AML-193 (cell line): ENCODE results near the gene TBC1D9B.
"Not testable (repeated sequence)": the region's sequence is repeated elsewhere in the genome, so short reads cannot be mapped to it uniquely, and the experiment has no call there.

Experiments used
- DNase-seq, 2 experiments: peaks; one replicate each; lab custom pipeline; 2025; lab: John Stamatoyannopoulos, UW

Gene TBC1D9B

DNA sequence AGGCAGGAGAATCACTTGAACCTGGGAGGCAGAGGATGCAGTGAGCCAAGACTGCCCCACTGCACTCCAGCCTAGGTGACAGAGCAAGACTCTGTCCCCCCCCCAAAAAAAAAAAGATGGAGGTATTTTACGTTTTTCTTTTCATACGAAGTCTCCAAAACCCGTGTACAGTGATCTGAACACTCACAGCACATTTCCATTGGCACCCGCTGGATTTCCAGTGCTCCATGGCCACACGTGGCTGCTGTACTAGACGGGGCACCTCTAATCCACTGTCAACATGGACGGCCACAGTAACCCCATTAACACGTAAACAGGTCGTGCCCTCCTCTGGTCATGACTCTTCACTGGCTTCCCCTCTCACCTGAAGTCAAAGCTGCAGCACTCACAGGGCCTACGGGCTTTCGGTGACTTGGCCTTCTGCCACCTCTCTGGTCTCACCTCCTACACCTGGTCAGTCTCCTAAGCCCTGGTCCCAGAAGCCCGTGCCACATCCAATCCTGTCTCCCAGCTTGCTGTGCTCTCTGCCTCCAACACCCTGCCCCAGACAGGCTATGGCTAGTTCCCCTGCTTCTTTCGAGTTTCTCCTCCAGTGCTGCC is 22.1 kb downstream of the TBC1D9B start:
- DNase-seq: no peak

DNA sequence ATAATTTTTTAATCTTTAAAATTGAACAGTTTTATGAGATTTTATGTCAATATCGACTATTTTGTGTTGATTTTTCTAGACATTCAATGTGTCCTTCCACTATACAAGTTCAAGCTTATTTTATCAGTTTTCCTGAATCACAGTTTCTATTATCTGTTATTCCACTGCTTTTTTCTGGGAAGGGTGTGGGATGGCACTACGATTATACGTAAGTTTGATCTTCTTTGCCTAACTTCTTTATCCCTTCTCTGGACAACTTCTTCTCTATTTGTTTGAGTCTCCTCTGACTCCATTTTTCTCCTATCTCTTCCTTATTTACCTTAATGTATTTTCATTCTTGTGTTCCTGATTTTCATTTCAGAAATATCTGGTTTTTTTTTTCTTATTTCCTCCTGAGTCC is 24.5 kb downstream of the TBC1D9B start:
- DNase-seq: no peak

DNA sequence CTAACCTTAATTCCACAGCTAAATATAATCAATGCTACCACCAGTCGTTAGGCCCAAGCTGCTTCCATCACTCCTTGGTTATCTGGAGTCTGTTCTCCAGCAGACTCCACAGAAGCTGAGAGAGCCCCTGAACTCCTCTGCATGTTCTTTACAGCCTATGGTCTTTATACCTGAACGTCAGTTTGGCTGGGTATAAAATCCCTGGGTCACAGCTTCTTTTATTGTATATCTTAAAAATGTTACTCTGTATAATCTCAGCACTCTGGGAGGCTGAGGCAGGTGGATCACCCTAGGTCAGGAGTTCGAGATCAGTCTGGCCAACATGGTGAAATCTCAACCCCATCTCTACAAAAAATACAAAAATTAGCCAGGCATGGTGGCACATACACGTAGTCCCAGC is 25.4 kb downstream of the TBC1D9B start:
- DNase-seq: no peak

DNA sequence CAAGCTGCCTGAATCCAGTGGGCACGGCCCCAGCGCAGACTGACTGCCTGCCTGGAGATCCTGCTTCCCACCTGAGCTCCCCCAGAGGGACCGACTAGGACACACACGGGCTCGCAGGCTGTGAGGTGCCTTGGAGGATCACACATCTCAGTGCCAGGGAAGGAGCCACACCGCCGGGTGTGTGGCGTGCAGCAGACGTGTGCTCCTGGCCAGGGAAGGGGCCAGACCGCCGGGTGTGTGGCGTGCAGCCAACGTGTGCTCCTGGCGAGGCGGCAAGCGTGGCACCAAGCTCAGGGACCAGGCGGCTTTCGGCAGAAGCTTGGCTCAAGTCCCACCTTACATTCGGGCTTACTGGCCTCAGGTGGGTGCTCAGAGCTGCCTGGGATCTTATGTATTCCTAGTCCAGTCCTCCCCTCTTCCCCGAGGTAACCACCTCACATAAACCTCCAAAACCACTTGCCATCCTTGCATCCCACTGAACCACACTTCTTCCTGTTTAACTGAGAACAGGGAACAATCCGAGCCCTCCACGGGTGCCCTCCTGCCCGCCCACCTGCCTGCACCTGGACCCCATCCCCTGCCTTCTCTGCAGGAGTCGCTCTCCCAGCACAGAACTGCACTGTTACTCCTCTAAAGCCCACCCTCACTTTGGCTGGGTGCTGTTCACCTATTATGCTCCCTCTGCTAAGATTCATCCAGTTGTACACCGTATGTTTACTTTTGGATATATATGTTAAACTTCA is 26.7 kb downstream of the TBC1D9B start:
- DNase-seq: no peak

DNA sequence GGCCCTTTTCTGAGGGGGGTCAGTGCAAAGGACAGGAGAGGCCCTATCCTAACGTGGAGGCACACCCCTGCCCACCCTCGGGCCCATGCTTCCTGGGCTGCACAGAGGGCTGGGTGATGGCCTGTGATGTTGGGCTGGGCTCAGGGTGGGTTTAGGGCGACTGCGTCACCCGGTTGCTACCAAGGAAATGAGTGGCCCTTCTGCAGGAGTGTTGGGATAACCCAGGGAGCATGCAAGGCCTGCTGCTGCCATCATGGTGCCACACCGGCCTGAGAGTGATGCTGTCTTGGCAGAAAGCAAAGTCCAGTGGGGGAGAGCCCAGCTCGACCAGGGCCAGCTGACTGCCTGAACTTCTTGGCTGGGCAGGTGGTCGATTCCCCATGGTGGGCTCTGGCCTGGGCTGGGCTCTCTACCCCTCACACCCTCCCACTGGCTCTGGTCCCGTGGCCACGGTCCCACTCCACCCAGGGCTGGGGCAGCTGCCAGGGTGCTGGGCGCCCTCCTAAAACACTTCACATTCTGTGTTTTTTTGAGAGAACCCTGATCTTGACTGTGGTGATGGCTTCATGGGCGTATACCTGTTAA is 27.5 kb downstream of the TBC1D9B start:
- no peak for DNase-seq

DNA sequence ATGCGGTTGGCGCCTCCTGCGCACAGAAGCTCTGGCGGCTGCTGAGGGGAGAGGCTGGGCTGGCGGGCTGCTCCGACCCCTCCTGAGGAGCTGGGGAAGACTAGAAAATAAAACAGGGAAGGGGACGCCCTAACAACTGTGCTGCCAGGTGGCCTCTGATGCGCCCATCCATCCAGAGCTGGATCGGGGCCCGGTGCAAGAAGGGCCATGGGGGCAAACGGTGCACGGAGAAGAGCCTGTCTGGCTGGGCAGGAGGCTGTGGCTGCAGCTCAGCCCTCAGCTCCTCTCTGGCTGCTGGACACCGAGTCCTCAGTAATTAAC is 28.0 kb downstream of the TBC1D9B start:
- DNase-seq: no peak

DNA sequence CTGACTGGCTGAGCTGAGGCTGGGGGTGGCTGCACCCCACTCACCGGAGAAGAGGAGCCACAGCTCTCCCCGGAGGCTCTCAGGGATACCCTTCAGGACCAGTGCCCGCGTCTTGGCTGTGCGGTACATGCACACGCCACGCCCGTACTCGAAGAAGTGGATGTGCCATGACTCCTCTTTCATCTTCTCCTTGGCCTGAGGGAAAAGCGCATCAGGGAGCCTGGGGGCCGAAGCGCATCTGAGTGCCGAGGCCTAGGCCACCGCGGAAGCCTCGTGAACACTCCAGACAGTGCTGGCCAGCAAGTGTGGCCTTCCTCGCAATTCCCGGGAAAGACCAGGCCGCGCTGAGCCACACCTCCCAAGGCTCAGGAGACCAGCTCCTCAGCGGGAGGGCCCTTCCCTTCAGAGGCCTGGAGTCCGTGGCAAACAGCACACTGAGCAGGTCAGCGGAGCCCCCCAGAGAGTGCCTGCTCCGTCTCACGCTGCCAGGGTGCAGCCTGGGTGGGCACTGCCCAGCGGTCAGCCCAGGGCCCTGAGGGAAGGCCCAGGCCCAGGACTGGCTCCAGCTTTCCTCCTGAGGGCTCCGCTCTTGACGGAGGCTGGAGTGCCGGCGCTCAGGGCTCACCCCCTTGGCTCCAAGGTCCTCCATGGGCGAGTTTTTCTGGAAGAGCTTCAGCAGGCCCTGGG is 28.6 kb downstream of the TBC1D9B start:
- DNase-seq: no peak

DNA sequence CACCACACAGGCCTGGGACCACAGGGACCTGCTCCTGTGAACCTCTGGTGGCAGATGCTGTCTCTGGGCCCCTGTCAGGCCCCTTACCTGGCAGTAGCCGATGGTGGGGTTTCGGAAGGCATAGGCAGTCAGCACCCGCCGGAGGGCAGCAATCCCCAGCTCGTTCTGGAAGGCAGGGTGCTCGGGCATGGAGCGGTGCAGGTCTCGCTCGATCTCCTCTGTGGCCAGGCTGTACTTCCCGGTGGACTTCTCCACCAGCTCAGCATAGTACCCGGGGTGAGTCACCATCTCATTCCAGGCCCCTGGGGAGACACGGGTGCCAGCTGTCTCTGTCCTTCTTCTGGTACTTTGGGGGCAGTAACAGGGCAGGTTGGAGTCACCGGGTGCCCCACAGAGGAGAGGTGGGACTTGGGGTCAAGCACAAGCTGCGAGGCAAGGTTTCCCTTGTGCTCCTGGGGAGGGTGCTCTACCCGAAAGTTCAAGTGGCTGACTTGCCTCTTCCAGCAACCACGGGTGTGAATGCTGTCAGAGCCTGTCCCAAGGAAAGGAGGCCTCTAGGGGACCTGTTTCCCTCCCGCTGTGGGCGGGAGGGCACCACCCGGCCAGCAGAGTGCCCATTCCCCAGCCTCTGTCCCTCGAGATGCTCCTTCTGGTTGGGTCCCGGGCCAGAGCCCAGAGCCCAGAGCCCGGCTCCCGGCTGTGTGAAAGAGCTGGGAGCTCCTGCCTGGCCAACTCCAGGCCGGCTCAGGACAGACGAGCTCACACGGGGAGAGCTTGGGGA is 29.3 kb downstream of the TBC1D9B start:
- DNase-seq: no peak

DNA sequence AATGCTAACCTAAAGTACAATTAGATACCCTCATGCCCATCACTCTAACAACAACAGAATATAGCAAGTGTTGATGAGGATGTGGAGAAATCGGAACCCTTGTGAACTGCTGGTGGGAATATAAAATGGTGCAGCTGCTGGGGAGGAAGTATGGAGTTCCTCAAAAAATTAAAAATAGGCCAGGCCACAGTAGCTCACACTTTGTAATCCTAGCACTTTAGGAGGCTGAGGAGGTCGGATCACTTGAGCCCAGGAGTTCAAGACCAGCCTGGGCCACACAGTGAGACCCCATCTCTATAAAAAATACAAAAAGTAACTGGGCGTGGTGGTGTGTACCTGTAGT is 31.1 kb downstream of the TBC1D9B start:
- no peak for DNase-seq

DNA sequence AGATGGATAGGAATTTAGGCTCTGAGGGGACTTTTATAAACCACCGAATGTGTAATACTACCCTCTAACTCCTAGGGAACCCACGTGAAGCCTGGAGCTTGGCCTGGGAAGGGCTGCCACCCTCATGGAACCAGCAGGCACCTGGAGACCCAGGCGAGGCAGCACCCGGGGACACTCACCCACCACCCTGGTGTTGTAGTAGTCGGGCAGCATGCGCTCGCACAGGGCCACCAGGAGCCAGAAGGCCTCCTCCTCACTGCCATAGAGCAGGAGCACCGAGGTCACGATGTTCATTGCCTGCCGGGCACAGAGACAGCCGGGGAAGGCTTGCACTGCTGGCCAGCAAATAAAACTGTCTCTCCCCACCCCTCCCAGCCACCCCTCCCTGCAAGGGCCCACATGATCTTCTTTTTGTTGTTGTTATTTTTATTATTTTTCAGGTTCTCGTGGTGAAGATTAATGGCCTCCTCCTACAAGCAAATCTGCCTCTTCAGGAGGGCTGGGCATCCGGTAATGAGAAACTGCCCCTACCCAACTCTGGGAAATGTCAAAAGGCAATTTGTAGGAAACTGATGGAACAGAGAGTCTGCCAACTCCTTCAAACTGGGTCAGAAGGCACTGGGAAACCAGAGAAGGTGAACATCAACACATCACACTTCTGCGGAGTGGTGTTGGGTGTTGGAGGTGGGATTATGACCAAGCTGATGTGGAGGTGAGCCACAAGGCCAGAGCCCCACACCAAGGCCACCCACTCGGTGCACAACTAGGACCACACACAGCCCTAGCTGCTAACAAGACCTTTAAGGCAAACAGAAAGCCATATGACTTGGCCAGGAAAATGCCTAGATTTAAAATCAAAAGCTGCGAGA is 31.7 kb downstream of the TBC1D9B start:
- DNase-seq: no peak

DNA sequence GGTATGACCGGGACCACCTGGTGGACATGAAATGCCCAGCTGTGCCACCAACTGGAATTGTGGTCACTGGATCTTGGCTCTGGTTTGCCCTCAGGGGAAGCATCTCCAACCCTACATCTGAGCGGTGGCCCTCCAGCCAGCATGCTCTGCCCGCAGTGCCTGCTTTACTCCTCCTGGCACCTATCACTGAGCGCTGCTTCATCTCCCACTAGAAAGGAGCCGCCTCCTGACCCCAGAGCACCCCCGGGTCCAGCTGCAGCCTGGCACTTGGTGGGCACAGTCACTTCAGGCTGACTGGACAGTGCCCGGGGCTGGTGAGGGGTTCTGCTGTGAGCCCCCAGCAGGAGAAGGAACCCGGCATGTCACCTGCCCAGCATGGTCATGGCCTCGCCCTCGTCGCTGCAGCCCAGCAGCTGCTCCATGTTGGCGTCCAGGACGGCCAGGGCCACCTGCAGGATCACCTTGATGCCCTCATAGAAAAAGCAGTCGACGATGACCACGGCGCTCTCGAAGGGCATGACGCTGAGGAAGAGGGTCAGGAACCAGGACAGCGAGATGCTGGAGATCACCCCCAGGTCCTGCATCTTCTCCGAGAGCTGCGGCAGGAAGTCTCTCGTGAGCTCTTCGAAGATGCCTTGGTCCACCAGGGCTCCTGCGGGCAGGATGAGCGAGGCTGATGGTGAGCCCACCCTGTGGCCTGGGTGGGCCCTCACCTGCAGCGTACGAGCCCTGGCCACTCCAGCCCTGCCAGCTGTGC is 33.0 kb downstream of the TBC1D9B start:
- no peak for DNase-seq

DNA sequence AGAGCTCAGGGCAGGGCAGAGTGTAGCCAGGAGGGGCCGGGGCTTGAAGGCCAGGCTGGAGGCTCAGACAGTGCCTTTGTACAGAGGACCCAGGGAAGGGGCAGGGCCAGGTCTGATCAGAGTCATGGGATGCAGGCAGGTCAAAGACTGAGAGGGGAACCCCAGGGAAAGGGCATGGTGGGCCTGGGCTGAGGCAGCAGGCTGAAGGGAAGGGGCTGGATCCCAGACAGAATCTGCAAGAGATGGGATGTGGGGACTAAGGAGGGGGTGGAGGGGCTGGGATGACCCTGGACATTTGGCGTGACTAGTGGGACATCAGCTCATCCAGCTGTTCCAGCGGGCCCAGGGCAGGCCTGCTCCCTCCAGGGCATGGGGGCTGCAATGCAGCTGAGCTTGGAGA is 33.6 kb downstream of the TBC1D9B start:
- DNase-seq: no peak

DNA sequence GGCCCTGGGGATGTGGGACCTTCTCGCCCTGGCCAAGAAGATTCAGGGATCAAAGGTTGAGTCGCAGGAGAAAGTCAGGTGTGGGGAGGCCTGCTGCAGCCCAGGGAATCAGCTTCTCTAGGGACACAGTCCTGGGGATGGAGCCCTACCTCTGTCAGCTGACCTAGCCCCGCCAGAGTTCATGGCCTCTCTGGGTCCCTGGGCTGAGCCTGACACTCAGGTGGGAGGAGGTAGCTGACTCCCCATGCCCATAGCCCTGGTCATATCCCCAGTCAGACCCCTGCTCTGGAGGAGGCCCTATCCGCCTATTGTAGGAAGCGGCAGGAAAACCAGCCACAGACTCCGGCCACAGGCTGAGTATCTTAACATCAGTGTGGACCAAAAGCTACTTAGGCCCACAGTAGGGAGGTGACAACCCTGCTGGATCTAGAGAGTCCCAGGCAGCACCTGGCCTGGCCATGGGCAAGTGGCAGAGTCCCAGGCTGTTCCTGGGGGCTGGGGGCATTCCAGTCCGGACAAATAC is 34.0 kb downstream of the TBC1D9B start:
- no peak for DNase-seq

DNA sequence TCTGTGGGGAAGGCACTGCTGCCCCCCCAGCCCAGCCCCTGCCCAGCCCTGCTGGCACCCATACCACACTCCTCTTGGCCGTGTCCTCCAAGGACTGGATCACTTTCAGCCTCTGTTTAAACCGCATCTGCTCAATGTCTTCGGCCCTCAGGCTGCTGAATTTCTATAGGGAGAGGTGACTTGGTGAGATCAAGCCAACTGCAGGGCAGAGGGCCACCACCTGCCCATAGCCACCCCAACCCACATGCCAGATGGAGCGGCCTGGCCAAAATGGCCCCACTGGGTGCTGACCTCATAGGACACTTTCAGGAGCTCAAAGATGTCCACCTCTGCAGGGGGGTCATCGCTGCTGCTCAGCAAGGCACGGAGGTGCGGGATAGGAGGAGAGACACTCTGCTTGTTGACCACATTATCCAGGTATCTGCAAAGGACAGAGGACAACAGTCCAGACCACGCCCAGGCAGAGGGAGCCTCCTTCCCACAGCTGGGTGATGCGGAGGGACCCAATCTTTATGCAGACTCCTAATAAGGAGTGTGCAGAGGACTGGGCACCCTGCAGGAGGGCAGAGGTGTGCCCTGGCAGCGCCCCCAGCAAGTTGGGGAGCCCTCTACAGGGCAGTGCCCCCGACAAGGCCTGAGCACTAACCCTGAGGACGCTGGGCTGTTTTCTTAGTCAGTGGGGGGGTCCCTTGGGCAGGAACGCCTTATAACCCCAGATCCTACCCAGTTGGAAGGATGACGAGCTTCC is 34.7 kb downstream of the TBC1D9B start:
- DNase-seq: no peak

DNA sequence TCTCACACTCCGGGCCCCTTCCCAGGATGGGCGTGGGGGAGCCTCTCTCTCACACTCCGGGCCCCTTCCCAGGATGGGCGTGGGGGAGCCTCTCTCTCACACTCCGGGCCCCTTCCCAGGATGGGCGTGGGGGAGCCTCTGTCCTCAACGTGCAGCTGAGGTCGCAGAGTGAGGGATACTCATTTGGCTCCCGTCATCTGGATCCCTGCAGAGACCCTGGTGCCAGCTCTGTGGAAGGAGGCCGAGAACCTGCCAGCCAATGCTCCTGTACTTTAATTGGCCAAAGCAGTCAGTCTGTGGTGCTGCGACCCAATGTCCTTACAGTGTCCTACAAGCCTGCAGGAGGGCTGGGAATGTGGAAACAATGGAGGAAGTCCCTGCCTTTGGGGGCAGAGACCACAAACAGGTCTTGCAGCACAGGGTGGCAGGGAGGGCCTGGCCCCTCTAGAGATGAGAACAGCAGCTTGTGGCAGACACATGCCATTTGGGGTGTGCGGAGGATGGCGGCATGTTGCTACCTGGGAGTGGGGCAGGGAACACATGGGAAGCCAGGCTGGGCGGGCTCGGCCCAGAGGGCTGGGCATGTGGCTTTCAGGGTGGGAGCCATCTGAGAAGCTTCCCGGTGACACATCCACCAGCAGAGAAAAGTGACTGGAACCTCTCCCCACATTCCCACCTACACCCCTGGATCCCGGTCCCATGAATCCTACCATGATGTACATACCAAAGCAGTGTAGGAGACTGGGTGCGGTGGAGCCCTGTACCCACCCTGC is 35.5 kb downstream of the TBC1D9B start:
- no peak for DNase-seq

DNA sequence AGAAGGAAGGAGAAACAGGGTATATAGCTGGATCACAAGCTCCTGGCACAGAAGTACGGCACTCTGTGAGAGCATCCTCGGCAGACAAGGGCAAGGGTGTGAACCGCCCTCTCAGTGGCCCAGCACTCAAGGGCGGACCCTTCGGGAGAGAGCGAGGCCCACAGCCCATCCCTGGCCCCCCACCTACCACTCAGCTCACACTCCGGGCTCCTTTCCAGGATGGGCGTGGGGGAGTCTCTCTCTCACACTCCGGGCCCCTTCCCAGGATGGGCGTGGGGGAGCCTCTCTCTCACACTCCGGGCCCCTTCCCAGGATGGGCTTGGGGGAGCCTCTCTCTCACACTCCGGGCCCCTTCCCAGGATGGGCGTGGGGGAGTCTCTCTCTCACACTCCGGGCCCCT is 36.2 kb downstream of the TBC1D9B start:
- not testable (repeated sequence) for DNase-seq

DNA sequence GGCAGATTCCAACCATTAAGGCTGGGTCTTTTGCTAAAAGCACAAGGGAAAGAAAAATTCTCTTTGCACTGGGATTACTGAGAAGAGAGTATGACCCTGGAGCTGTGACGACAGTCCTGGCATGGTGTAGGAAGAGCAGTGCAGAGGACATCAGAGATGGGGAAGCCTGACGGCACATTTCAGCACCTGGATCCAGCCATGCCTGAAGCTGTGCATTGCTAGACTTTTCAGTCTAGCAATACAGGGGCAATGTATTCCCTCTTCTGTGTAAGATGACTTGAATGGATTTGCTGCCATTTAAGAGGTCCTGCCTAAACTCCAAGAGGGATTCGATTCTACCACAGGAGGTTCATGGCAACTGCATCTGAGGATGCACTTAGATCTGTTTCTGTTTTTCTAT is 36.7 kb downstream of the TBC1D9B start:
- DNase-seq: no peak

DNA sequence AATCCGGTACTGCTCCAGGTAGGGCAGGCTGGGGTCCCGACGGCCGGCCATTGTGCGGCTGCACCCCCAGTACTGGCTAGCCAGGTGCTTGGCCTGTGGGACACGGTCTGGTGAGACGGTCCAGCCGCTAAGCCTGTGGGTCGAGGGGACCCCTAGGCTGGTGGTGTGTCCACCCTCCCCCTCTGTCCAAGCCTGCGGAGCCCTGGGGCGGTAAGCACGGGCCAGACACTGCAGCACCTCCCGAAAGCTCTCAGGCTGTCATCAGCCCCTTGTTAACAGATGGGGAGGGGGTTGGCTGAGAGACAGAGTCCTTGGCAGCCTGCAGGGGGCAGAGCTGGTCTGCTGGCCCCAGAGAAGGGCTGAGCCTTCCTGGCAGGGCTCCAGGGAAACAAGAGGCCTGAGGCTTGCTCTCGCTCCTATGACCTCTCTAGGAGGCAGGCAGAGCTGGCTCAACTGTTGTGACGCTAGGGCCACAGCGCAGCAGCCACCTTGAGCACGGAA is 37.2 kb downstream of the TBC1D9B start:
- DNase-seq: peak; percentile 47 to 54
